Measurements from ENCODE around the gene TRMT1L. TPM values are rescaled to one million over a fixed set of nuclear protein-coding genes. Genes with fewer than 3 reads are reported as not detected.

TRMT1L gene
- total RNA-seq, 1 experiment from 2014 or later = 24.3 TPM

DNA sequence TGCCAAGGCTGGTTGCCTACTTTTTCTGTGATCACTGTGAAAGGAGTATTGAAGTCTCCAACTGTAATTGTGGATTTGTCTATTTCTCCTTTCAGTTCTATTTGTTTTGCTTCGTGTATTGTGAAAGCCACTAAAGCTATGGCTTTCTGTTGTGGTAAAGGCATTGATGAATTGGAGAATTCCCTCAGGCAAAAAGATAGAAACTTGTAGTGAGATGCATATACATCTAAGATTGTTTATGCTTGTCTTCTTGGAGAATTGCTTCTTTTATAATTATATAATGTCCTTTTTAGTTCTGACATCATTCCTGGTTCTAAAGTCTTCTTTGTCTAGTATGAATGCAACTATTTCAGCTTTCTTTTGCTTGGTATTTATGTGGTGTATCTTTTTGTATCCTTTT is 37.0 kb upstream of the TRMT1L start:
- CTCF ChIA-PET = no interaction called here

DNA sequence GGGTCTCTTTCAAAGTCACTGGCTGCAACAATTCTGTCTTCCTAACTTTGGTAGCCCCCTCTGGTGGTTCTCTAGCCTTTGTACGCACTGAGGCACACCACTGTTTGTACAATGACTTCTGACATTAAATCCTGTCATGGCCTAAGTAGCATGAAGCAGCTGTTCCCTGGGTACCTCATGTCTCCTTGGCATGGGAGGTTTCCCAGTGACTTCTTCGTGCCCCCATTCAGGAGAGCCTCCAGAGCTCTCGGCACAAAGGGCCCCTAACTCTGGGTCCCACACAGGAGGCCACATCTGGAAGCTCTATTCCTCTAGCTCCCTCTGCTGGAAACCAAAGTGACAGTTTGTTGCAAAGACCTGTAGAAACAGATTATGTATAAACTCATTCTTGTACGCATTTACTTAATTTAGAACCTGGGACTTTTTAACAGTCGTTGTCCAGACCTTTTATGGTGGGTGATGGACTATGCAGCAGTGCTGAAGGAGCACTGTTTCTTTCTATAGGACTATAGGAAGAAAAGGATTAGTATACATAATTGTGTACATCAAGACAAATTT is 13.6 kb upstream of the TRMT1L start:
- no peaks in the 10 kb centered on the region for H3K4me1 ChIP-seq (ENCODE audit: insufficient read depth, low read length, poor library complexity, severe bottlenecking)
- no peaks in the 10 kb centered on the region for H3K27me3 ChIP-seq (replicated peaks; ENCODE audit: insufficient read depth, low read depth, low read length, poor library complexity)
- POLR2A ChIA-PET (ENCODE audit: low non-redundant PET) = no interaction called here
- no peaks in the 10 kb centered on the region for H3K36me3 ChIP-seq (ENCODE audit: insufficient read depth, low read length, poor library complexity, severe bottlenecking)
- peak; percentile 88 for DNase-seq (ENCODE audit: low spot score)
- H3K9me3 ChIP-seq (ENCODE audit: low read depth, low read length, poor library complexity, severe bottlenecking) = no peaks in the 10 kb centered on the region
- no peak overlapping the region for H3K27ac ChIP-seq (ENCODE audit: low read depth, low read length, poor library complexity, severe bottlenecking)
- peak overlapping the region; percentile 7 for H3K4me3 ChIP-seq (ENCODE audit: low read depth, low read length, poor library complexity, severe bottlenecking)
- intact Hi-C loops (cut with micrococcal nuclease; ENCODE audit: unreplicated experiment) = loop anchor here (1.0 to 5.0 kb wide), 4 partner anchors 184 to 1042 kb away; no protein-coding TSS in a partner anchor
- TF ChIP-seq EZH2 (IDR thresholded peaks at IDR 0.05; ENCODE audit: borderline replicate concordance, low read depth, low read length, poor library complexity, severe bottlenecking) = no peak
- TF ChIP-seq, protein P1, sequence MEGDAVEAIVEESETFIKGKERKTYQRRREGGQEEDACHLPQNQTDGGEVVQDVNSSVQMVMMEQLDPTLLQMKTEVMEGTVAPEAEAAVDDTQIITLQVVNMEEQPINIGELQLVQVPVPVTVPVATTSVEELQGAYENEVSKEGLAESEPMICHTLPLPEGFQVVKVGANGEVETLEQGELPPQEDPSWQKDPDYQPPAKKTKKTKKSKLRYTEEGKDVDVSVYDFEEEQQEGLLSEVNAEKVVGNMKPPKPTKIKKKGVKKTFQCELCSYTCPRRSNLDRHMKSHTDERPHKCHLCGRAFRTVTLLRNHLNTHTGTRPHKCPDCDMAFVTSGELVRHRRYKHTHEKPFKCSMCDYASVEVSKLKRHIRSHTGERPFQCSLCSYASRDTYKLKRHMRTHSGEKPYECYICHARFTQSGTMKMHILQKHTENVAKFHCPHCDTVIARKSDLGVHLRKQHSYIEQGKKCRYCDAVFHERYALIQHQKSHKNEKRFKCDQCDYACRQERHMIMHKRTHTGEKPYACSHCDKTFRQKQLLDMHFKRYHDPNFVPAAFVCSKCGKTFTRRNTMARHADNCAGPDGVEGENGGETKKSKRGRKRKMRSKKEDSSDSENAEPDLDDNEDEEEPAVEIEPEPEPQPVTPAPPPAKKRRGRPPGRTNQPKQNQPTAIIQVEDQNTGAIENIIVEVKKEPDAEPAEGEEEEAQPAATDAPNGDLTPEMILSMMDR (conservative IDR thresholded peaks at IDR 0.05; ENCODE audit: low read depth, low read length) = peak; percentile 98
- no TSS peak for BruUV-seq (replicated peaks)
- CTCF ChIA-PET = interaction anchor here (0.6 to 1.7 kb wide), 9 partner anchors 13 to 510 kb away, joined by 3 to 28 read pairs (median 4); partner anchors contain the start of gene SWT1

More for the DNA sequence above, 37.0 kb upstream of the TRMT1L start:
- DNase-seq (ENCODE audit: low spot score) = no peak
- no peak for TF ChIP-seq EZH2 (IDR thresholded peaks at IDR 0.05; ENCODE audit: borderline replicate concordance, low read depth, low read length, poor library complexity, severe bottlenecking)
- TF ChIP-seq, protein P1 (conservative IDR thresholded peaks at IDR 0.05; ENCODE audit: low read depth, low read length) = no peak
- Histone ChIP-seq H3K27ac (ENCODE audit: low read depth, low read length, poor library complexity, severe bottlenecking) (no peak overlapping the region), H3K27me3 (replicated peaks; ENCODE audit: insufficient read depth, low read depth, low read length, poor library complexity) (no peaks in the 10 kb centered on the region), H3K36me3 (ENCODE audit: insufficient read depth, low read length, poor library complexity, severe bottlenecking) (no peaks in the 10 kb centered on the region), H3K4me3 (ENCODE audit: low read depth, low read length, poor library complexity, severe bottlenecking) (no peak overlapping the region), H3K9me3 (ENCODE audit: low read depth, low read length, poor library complexity, severe bottlenecking) (no peaks in the 10 kb centered on the region), H3K4me1 (ENCODE audit: insufficient read depth, low read length, poor library complexity, severe bottlenecking) (no peaks in the 10 kb centered on the region)
- intact Hi-C loops (cut with micrococcal nuclease; ENCODE audit: unreplicated experiment) = no loop called here
- POLR2A ChIA-PET (ENCODE audit: low non-redundant PET) = no interaction called here
- BruUV-seq (replicated peaks) = no TSS peak

DNA sequence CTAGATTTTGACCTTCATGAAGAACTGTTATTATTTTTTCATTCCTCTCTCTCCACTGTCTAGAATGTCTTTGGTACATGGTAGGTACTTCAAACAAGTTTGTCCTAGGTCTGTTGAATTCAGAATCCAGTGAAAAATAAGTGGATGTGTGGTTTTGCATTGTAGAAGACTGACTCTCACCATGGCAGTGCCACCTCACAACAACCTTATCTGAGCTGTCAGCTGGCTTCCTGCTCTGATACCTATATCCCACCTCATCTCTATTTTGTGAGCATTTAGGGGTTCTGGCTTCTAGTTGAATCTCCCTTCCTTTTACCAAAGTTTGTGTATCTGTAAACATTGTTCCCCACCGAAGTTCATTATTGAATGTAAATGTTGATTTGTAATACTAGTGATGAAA is 9.4 kb upstream of the TRMT1L start:
- Histone ChIP-seq H3K36me3 (ENCODE audit: insufficient read depth, low read length, poor library complexity, severe bottlenecking) (no peaks in the 10 kb centered on the region), H3K9me3 (ENCODE audit: low read depth, low read length, poor library complexity, severe bottlenecking) (no peaks in the 10 kb centered on the region), H3K4me3 (ENCODE audit: low read depth, low read length, poor library complexity, severe bottlenecking) (no peak overlapping the region), H3K27ac (ENCODE audit: low read depth, low read length, poor library complexity, severe bottlenecking) (no peak overlapping the region), H3K27me3 (replicated peaks; ENCODE audit: insufficient read depth, low read depth, low read length, poor library complexity) (no peaks in the 10 kb centered on the region), H3K4me1 (ENCODE audit: insufficient read depth, low read length, poor library complexity, severe bottlenecking) (no peaks in the 10 kb centered on the region)
- ChIA-PET CTCF (no interaction called here), POLR2A (ENCODE audit: low non-redundant PET) (no interaction called here)
- intact Hi-C loops (cut with micrococcal nuclease; ENCODE audit: unreplicated experiment) = no loop called here
- no peak for TF ChIP-seq EZH2 (IDR thresholded peaks at IDR 0.05; ENCODE audit: borderline replicate concordance, low read depth, low read length, poor library complexity, severe bottlenecking)
- TF ChIP-seq, protein P1 (conservative IDR thresholded peaks at IDR 0.05; ENCODE audit: low read depth, low read length) = no peak
- no peak for DNase-seq (ENCODE audit: low spot score)
- no TSS peak for BruUV-seq (replicated peaks)

All from A673 (cell line).